A673 (cell line): Measurements from ENCODE around the gene CCDC80.

Experiments
- EZH2 ChIP-seq: fragments of 200-600 bp; sonication (generic); IDR thresholded peaks from 2 replicates; pipeline ENCODE4 v1.6.1; 2017; ENCODE audit warnings: borderline replicate concordance, low read depth, mild to moderate bottlenecking, mixed read lengths, antibody characterized with exemption, low read length; ENCODE audit not compliant: poor library complexity, severe bottlenecking
- TF ChIP-seq, protein P1 (sequence below): fragments of 300-800, 200-600 bp; sonication (generic); conservative IDR thresholded peaks from 2 replicates; pipeline ENCODE4 v1.5.1; 2017; ENCODE audit warnings: low read depth, mild to moderate bottlenecking, antibody characterized with exemption, low read length, moderate library complexity, mixed read lengths

DNA sequence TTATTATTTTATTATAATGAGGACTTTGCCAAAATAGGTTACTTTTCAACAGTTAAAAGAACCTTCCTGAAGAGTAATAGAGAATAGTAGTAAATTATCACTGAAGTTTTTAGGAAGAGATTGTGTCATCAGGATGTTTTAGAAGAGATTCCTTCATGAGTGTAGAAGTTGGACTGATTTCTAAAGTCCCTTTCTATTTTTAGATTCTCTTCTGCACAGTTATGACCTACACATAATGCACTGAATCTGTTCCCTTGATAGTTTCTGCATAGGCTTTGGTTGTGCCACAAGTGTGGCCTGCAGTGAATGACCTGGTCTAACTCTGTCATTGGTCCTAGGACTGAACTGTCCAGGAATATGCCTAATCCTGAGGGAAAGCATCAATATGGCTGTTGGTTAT lies 55.2 kb downstream of the CCDC80 start:
- TF ChIP-seq, protein P1, sequence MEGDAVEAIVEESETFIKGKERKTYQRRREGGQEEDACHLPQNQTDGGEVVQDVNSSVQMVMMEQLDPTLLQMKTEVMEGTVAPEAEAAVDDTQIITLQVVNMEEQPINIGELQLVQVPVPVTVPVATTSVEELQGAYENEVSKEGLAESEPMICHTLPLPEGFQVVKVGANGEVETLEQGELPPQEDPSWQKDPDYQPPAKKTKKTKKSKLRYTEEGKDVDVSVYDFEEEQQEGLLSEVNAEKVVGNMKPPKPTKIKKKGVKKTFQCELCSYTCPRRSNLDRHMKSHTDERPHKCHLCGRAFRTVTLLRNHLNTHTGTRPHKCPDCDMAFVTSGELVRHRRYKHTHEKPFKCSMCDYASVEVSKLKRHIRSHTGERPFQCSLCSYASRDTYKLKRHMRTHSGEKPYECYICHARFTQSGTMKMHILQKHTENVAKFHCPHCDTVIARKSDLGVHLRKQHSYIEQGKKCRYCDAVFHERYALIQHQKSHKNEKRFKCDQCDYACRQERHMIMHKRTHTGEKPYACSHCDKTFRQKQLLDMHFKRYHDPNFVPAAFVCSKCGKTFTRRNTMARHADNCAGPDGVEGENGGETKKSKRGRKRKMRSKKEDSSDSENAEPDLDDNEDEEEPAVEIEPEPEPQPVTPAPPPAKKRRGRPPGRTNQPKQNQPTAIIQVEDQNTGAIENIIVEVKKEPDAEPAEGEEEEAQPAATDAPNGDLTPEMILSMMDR: no peak
- no peak for TF ChIP-seq EZH2
